Breast epithelium (tissue), 3 donors: ENCODE results near the gene KRT6B.

Experiments used
- CTCF ChIP-seq, 3 donors: fragments of 450-650 bp; IDR thresholded peaks; one replicate each; pipeline ENCODE4 v1.5.1; 2016 to 2017; ENCODE audit warnings: antibody characterized with exemption in 3 of 3, mild to moderate bottlenecking in 3 of 3, moderate library complexity in 3 of 3
- POLR2A ChIP-seq: fragments of 450-650 bp; IDR thresholded peaks from one replicate; pipeline ENCODE4 v1.6.1; 2016; ENCODE audit warnings: antibody characterized with exemption, mild to moderate bottlenecking, moderate library complexity
- POLR2AphosphoS5 ChIP-seq, 3 donors: sonication (generic); formaldehyde crosslinking; IDR thresholded peaks; one replicate each; pipeline ENCODE4 v1.6.1; 2017; ENCODE audit warnings: antibody characterized with exemption in 3 of 3

- TF ChIP-seq POLR2A (no peak), CTCF (IDR thresholded peaks at IDR 0.05) (no peak), POLR2AphosphoS5 (IDR thresholded peaks at IDR 0.05) (no peak)
Observed at GRCh38 chr12:52455821-52456220, 3.9 kb upstream of the KRT6B start.
